HG02943 (cell line): ENCODE data around the gene ADARB2.

ENCODE experiments used
- ATAC-seq: cut with Tn5 transposase; IDR thresholded peaks from one replicate; pipeline ENCODE4 v1.9.1; 2021; ENCODE audit warnings: mild to moderate bottlenecking, low read depth, moderate library complexity; ENCODE audit not compliant: unreplicated experiment

ADARB2 gene

GRCh38 chr10:1141701-1142100, 595.6 kb downstream of the ADARB2 start:
- no peak for ATAC-seq

- ATAC-seq: no peak
Observed at GRCh38 chr10:1141261-1141660, 596.1 kb downstream of the ADARB2 start.

GRCh38 chr10:1138529-1138928, 598.8 kb downstream of the ADARB2 start:
- ATAC-seq: no peak

GRCh38 chr10:1137499-1138163, 599.7 kb downstream of the ADARB2 start:
- ATAC-seq: no peak

- no peak for ATAC-seq
Observed at GRCh38 chr10:1136268-1136667, 601.1 kb downstream of the ADARB2 start.

GRCh38 chr10:1134156-1134555, 603.2 kb downstream of the ADARB2 start:
- ATAC-seq: no peak

GRCh38 chr10:1133495-1134045, 603.8 kb downstream of the ADARB2 start:
- no peak for ATAC-seq

GRCh38 chr10:1132584-1132983, 604.7 kb downstream of the ADARB2 start:
- ATAC-seq: no peak

- ATAC-seq: no peak
Observed at GRCh38 chr10:1130995-1131790, 606.1 kb downstream of the ADARB2 start.

- ATAC-seq: no peak
Observed at GRCh38 chr10:1130226-1130625, 607.1 kb downstream of the ADARB2 start.

GRCh38 chr10:1128649-1129048, 608.7 kb downstream of the ADARB2 start:
- ATAC-seq: no peak

- no peak for ATAC-seq
Observed at GRCh38 chr10:1128115-1128514, 609.2 kb downstream of the ADARB2 start.

GRCh38 chr10:1127629-1128028, 609.7 kb downstream of the ADARB2 start:
- ATAC-seq: no peak
